T-helper 1 cell treated with Interleukin-12 subunit alpha and Interleukin-12 subunit beta and Interleukin-4 antibody, amounts not matched to agents 30 μg/mL and 1 μg/mL, for 36 hours (primary cell): ENCODE results near the gene DEPP1.
A peak's percentile ranks its signal among the peaks of the same experiment; 100 is the strongest.

Experiments used
- H3K27ac Mint-ChIP-seq: one replicate; pipeline ENCODE4 v1.8.0; 2021; ENCODE audit warnings: mild to moderate bottlenecking, mixed read lengths
- H3K27me3 Mint-ChIP-seq: one replicate; pipeline ENCODE4 v1.8.0; 2021; ENCODE audit warnings: low read depth, mixed read lengths
- H3K36me3 Mint-ChIP-seq: one replicate; pipeline ENCODE4 v1.8.0; 2021; ENCODE audit warnings: low read depth, mixed read lengths
- H3K4me1 Mint-ChIP-seq: one replicate; pipeline ENCODE4 v1.8.0; 2021; ENCODE audit warnings: low read depth, mixed read lengths
- H3K4me3 Mint-ChIP-seq: one replicate; pipeline ENCODE4 v1.8.0; 2021; ENCODE audit warnings: mild to moderate bottlenecking, moderate library complexity, mixed read lengths
- H3K9me3 Mint-ChIP-seq: one replicate; pipeline ENCODE4 v1.8.0; 2021; ENCODE audit warnings: mixed read lengths

Gene DEPP1

GRCh38 chr10:44933451-44934321 lies 44.9 kb downstream of the DEPP1 start:
- H3K4me3 Mint-ChIP-seq = no peak overlapping the region
- H3K36me3 Mint-ChIP-seq = no peaks in the 10 kb centered on the region
- H3K4me1 Mint-ChIP-seq = peaks cover 11% of the 10 kb centered on the region
- H3K9me3 Mint-ChIP-seq = no peaks in the 10 kb centered on the region
- no peaks in the 10 kb centered on the region for H3K27me3 Mint-ChIP-seq
- peak overlapping the region; percentile 16 for H3K27ac Mint-ChIP-seq

- Mint-ChIP-seq H3K4me3 (no peak overlapping the region), H3K9me3 (no peaks in the 10 kb centered on the region), H3K4me1 (peaks cover 11% of the 10 kb centered on the region), H3K36me3 (no peaks in the 10 kb centered on the region), H3K27me3 (no peaks in the 10 kb centered on the region), H3K27ac (no peak overlapping the region)
Measured at GRCh38 chr10:44932517-44933450, 45.8 kb downstream of the DEPP1 start.

- Mint-ChIP-seq H3K27me3 (no peaks in the 10 kb centered on the region), H3K9me3 (no peaks in the 10 kb centered on the region), H3K4me1 (peaks cover 11% of the 10 kb centered on the region), H3K27ac (no peak overlapping the region), H3K36me3 (no peaks in the 10 kb centered on the region), H3K4me3 (no peak overlapping the region)
Measured at GRCh38 chr10:44931621-44932516, 46.7 kb downstream of the DEPP1 start.

GRCh38 chr10:44930904-44931620 lies 47.5 kb downstream of the DEPP1 start:
- Mint-ChIP-seq H3K27ac (no peak overlapping the region), H3K4me3 (no peak overlapping the region), H3K36me3 (no peaks in the 10 kb centered on the region)

GRCh38 chr10:44929356-44930255 lies 49.0 kb downstream of the DEPP1 start:
- Mint-ChIP-seq H3K36me3 (no peaks in the 10 kb centered on the region), H3K4me3 (no peak overlapping the region), H3K27me3 (no peaks in the 10 kb centered on the region), H3K4me1 (no peaks in the 10 kb centered on the region), H3K27ac (no peak overlapping the region), H3K9me3 (no peaks in the 10 kb centered on the region)

More at GRCh38 chr10:44930904-44931620, 47.5 kb downstream of the DEPP1 start:
- peaks cover 6% of the 10 kb centered on the region for H3K4me1 Mint-ChIP-seq
- no peaks in the 10 kb centered on the region for H3K27me3 Mint-ChIP-seq
- H3K9me3 Mint-ChIP-seq = no peaks in the 10 kb centered on the region

- Mint-ChIP-seq H3K27me3 (no peaks in the 10 kb centered on the region), H3K4me1 (no peaks in the 10 kb centered on the region), H3K9me3 (no peaks in the 10 kb centered on the region), H3K4me3 (no peak overlapping the region), H3K36me3 (no peaks in the 10 kb centered on the region), H3K27ac (no peak overlapping the region)
Measured at GRCh38 chr10:44928462-44928861, 50.1 kb downstream of the DEPP1 start.

DNA sequence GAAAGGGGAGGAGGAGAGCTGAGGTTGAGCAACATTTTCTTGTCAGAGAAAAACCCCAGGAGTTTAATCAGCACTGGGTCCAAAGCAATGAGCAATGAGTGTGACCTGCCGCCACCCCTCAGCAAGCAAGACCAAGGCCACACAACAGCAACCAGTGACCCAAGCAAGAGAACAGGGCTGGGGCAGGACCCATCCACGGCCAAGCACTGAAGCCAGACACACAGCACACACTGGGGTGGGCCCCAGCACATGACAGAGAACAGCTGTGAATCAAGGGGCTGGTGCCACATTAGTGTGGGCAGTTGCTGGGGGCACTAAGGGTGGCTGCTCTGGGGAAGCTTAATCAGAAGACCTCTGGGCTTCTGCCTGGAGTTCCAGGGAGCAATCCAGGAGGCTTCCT lies 51.3 kb downstream of the DEPP1 start:
- H3K4me1 Mint-ChIP-seq = no peaks in the 10 kb centered on the region
- H3K9me3 Mint-ChIP-seq = no peaks in the 10 kb centered on the region
- H3K27me3 Mint-ChIP-seq = no peaks in the 10 kb centered on the region
- no peaks in the 10 kb centered on the region for H3K36me3 Mint-ChIP-seq
- H3K27ac Mint-ChIP-seq = no peak overlapping the region
- no peak overlapping the region for H3K4me3 Mint-ChIP-seq

DNA sequence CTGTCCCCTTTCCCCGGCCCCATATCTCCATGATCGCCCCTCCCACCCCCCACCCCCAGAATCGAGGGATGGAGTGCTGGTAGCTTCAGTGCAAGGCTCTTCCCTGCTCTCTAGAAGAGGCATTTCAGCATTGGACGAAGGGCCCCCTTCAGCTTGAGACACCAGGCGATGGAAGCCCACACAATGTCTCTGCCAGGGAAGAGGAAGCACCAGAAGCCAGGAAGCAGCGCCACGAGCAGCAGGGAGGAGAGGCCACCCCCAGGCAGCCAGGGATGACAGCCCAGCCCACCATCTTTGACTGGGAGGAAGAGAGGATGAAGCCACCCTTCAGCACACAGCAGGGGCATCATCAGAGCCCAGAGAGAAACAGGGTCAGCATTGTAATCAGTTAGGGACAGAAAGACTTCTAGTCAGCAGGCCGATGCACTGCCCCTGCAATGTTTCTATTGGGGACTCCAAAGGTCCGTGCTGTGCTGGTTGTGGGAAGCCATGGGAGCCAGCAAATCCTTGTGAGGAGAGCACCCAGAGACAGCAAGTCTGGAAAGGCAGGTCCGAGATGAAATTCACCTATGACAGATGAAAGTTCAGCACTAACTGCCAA lies 51.8 kb downstream of the DEPP1 start:
- no peaks in the 10 kb centered on the region for H3K9me3 Mint-ChIP-seq
- no peaks in the 10 kb centered on the region for H3K36me3 Mint-ChIP-seq
- H3K27ac Mint-ChIP-seq = no peak overlapping the region
- H3K4me3 Mint-ChIP-seq = no peak overlapping the region
- H3K4me1 Mint-ChIP-seq = no peaks in the 10 kb centered on the region
- no peaks in the 10 kb centered on the region for H3K27me3 Mint-ChIP-seq
